Right lobe of liver (tissue), 6 donors: ENCODE measurements around the gene PDZD2. TPM values are rescaled to one million over a fixed set of nuclear protein-coding genes. Genes with fewer than 3 reads are reported as not detected.

ENCODE experiments used
- ATAC-seq, 4 donors: fragments of 200-7000 bp; cut with Tn5 transposase; one replicate each; pipeline ENCODE4 v1.9.1; 2020; ENCODE audit warnings: mild to moderate bottlenecking in 4 of 4, moderate library complexity in 4 of 4
- DNase-seq, 3 donors: peaks; one replicate each; pipeline ENCODE4 v3.0.0-alpha.2; 2020
- H3K27ac ChIP-seq, 3 donors: fragments of 200-600 bp; one replicate each; pipeline ENCODE4 v1.8.0; 2022
- H3K27me3 ChIP-seq, 2 donors: fragments of 200-600 bp; one replicate each; pipeline ENCODE4 v1.8.0; 2022
- H3K36me3 ChIP-seq, 4 donors: fragments of 200-600 bp; sonication (generic) in 1 of 4; one replicate each; pipeline versions ENCODE4 v1.5.1 to v1.8.0; 2017 to 2022; ENCODE audit warnings: control low read depth in 1 of 4
- H3K4me1 ChIP-seq, 4 donors: fragments of 200-600 bp; sonication (generic) in 1 of 4; one replicate each; pipeline versions ENCODE4 v1.5.1 to v1.8.0; 2017 to 2022; ENCODE audit warnings: control low read depth in 1 of 4
- H3K4me3 ChIP-seq, 3 donors: fragments of 200-600 bp; one replicate each; pipeline ENCODE4 v1.8.0; 2022
- H3K9me3 ChIP-seq, 4 donors: fragments of 200-600 bp; sonication (generic) in 1 of 4; one replicate each; pipeline versions ENCODE4 v1.5.1 to v1.8.0; 2017 to 2022; ENCODE audit warnings: control low read depth in 1 of 4
- POLR2A ChIP-seq: fragments of 450-650 bp; IDR thresholded peaks from one replicate; pipeline ENCODE4 v1.6.1; 2017; ENCODE audit warnings: antibody characterized with exemption, mild to moderate bottlenecking
- WGBS: methylation state at CpG from one replicate; pipeline ENCODE4 v1.1.6; 2018; ENCODE audit warnings: low coverage, low lambda C conversion rate; ENCODE audit not compliant: insufficient coverage; ENCODE audit errors: missing lambda C conversion rate; 5-methylcytosine and 5-hydroxymethylcytosine counted together
- intact Hi-C, 2 donors: fragments of 100-400 bp; cut with DNase I; formaldehyde crosslinking; loops; one replicate each; pipeline versions ENCODE4 v1.11.2 to v1.14.1; 2022
- total RNA-seq, 6 experiments: library from RNA; depleted of rRNA in 2 of 6; stranded (reverse); fragments of >200 nt in 2 of 6; fragmentation: NEBNext Ultra II Directional in 3 of 6; extraction: Animal tissue kit (Norgen Biotek cat#: 25700) in 3 of 6; gene quantifications; one replicate each; pipeline versions ENCODE4 v1.1.0 to v1.2.4, GENCODE V29; 2016 to 2023
- TF ChIP-seq, protein P1 (sequence below), 4 donors: fragments of 200-600 bp in 3 of 4; fragments of 450-650 bp in 1 of 4; IDR thresholded peaks; one replicate each; pipeline versions ENCODE4 v1.5.1 to v1.8.0; 2016 to 2022; ENCODE audit warnings: antibody characterized with exemption in 4 of 4, mild to moderate bottlenecking in 2 of 4
- donor health status: DM: no; HTN: yes; CAD: no.
- donor health status: DM: no; HTN: no; CAD: no.
- donor health status: DM: no; HTN: no; CAD: no.
- donor health status: DM: no; HTN: yes; CAD: no.
- donor health status: DM: no; HTN: yes; CAD: no.

PDZD2 gene
- total RNA-seq, 6 experiments from 2014 or later: 0.43 to 1.9 (median 0.88) TPM

GRCh38 chr5:31638345-31638744 is 586 bp upstream of the PDZD2 start:
- TF ChIP-seq, protein P1, sequence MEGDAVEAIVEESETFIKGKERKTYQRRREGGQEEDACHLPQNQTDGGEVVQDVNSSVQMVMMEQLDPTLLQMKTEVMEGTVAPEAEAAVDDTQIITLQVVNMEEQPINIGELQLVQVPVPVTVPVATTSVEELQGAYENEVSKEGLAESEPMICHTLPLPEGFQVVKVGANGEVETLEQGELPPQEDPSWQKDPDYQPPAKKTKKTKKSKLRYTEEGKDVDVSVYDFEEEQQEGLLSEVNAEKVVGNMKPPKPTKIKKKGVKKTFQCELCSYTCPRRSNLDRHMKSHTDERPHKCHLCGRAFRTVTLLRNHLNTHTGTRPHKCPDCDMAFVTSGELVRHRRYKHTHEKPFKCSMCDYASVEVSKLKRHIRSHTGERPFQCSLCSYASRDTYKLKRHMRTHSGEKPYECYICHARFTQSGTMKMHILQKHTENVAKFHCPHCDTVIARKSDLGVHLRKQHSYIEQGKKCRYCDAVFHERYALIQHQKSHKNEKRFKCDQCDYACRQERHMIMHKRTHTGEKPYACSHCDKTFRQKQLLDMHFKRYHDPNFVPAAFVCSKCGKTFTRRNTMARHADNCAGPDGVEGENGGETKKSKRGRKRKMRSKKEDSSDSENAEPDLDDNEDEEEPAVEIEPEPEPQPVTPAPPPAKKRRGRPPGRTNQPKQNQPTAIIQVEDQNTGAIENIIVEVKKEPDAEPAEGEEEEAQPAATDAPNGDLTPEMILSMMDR (IDR thresholded peaks at IDR 0.05): no peak
- no peak for TF ChIP-seq POLR2A
- intact Hi-C loops: no loop called here
- Histone ChIP-seq H3K27me3 (no peaks in the 10 kb centered on the region), H3K4me1 (no peaks in the 10 kb centered on the region), H3K27ac (no peak overlapping the region), H3K9me3 (no peaks in the 10 kb centered on the region), H3K36me3 (no peaks in the 10 kb centered on the region), H3K4me3 (peak overlapping the region; percentile 56 to 70 (median 62))
- DNase-seq (peak in 2 of 3 donors; percentile 22 to 51), ATAC-seq (no peak)
- 19% methylated on average over 5 of the region's 9 CpGs for WGBS

DNA sequence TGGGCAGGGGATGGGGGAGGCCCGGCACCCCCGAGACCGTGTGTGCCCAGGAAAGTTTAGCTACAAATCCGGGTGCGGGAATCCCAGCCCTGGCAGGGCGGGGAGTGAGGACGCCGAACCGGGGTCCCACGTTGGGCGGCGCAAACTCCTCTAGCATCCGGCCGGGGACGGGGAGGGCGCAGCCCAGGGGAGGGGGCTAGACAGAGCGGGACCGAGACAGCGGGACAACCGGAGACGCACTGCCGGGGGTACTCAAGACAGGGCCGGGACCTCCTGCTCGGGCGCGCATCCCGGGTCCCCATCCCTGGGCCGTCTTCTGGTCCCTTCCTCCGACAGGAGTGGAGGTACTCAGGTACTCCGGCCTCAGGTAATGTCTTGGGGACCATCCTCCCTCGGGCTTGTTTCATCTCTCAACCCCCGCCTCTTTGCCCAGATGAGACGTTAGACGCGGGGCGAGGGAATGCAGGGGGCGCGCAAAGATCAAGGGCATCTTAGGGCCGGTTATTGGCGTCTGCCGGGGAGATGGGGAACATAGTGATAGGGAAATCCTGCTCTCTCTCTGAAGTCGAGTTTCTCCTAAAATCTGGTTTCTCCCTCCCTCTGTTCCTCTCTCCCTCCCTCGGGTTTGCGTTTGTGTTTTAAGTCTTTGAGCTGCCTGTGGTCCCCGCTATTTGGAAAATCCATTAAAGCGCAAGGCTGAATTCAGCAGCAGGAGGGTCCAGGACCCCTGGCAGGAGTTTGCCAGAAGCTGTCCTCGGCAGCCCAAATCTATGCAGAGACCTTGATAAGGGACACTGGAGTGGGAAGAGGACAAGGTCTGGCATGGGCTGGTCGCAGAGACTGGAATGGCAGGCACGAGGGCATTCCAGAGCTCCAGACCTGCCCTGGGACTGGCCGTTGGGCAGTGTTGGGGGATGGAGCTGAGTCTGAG is 815 bp downstream of the PDZD2 start:
- Histone ChIP-seq H3K27ac (no peak overlapping the region), H3K4me3 (peak overlapping the region; percentile 7 to 70 (median 62)), H3K36me3 (no peaks in the 10 kb centered on the region), H3K4me1 (no peaks in the 10 kb centered on the region), H3K27me3 (no peaks in the 10 kb centered on the region), H3K9me3 (no peaks in the 10 kb centered on the region)
- 21% methylated on average over 15 of the region's 50 CpGs for WGBS
- intact Hi-C loops: no loop called here
- TF ChIP-seq POLR2A: no peak
- TF ChIP-seq, protein P1 (IDR thresholded peaks at IDR 0.05): no peak
- ATAC-seq: no peak
- peak in 2 of 3 donors; percentile 46 to 53 for DNase-seq

GRCh38 chr5:31640573-31640972 is 1.6 kb downstream of the PDZD2 start:
- 86% methylated on average over 1 of the region's 1 CpG for WGBS
- no peak overlapping the region for H3K27ac ChIP-seq
- intact Hi-C loops: no loop called here
- H3K4me3 ChIP-seq: no peak overlapping the region
- ATAC-seq (no peak), DNase-seq (no peak)
- H3K9me3 ChIP-seq: no peaks in the 10 kb centered on the region
- no peaks in the 10 kb centered on the region for H3K36me3 ChIP-seq
- TF ChIP-seq POLR2A: no peak
- TF ChIP-seq, protein P1 (IDR thresholded peaks at IDR 0.05): no peak
- H3K4me1 ChIP-seq: no peaks in the 10 kb centered on the region
- H3K27me3 ChIP-seq: no peaks in the 10 kb centered on the region

DNA sequence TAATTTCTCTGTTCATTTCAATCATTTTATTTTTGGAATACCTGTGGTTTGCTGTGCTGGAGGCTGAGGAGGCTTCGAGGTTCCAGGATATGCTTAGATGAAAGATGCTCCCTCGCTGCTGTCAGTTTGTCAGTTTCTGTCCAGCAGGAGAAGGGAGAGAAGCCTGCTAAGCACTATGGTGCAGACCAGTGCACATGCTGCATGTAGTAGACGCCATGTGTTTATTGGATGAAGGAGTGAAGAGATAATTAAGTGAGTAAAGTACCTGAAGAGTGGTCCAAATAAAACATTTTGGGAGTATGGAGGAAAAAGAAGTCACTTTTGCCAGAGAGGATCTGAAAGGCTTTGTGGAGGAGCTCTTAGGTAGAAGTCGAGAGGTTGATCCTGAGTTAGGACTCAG is 2.1 kb downstream of the PDZD2 start:
- no peaks in the 10 kb centered on the region for H3K4me1 ChIP-seq
- DNase-seq: no peak
- no peak overlapping the region for H3K27ac ChIP-seq
- H3K27me3 ChIP-seq: no peaks in the 10 kb centered on the region
- H3K9me3 ChIP-seq: no peaks in the 10 kb centered on the region
- intact Hi-C loops: no loop called here
- WGBS: 84% methylated on average over 4 of the region's 4 CpGs
- TF ChIP-seq, protein P1 (IDR thresholded peaks at IDR 0.05): no peak
- TF ChIP-seq POLR2A: no peak
- H3K36me3 ChIP-seq: no peaks in the 10 kb centered on the region
- no peak overlapping the region for H3K4me3 ChIP-seq
- no peak for ATAC-seq
